NCI-H1694 (cell line): ENCODE results near the gene GTF2H3.
"Not testable (repeated sequence)": the region's sequence is repeated elsewhere in the genome, so short reads cannot be mapped to it uniquely, and the experiment has no call there.

Source experiments
- DNase-seq: peaks from one replicate; lab custom pipeline; 2025; lab: John Stamatoyannopoulos, UW

GTF2H3 gene

DNA sequence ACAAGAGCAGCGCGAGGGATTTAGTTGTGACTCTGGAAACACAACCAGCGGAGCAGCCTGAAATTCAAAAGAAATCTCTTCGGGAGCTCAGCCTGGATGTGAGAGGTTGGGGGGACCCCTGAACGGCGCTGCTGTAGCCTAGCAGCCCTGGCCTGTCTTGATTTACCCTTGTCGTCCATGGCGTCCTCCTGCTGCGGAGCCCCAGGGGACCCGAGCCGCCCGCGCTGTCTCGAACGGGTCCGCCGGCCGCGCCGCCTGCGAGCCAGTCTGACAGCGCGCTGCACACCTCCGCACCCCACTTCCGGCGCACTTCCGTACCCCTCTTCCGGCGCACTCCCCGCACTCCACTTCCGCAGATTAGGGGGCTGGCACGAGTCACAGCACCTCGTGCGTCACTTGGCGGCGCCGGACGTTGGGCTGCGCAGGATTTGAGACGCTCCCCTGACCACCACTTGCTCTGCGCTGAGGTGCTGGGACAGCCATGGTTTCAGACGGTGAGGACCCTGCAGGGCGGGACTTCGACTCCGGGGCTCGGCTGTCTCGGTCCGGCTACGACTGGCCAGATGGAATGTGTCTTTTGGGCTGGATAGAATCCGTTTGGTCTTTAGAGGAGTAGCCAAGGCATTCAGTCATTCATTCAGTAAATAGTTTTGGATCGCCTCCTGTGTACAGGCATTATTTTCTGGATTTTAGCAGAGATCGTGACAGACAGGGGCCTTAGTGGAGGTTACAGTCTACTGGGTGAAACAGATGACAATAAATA lies at the start of gene GTF2H3, which contains the start of gene EIF2B1:
Gene GTF2H3, plus strand, starts transcription at position 451 of the 763 bp plus-strand sequence. Its CDS starts 31 bp downstream, at position 482.
Gene EIF2B1, minus strand, starts transcription at position 308 of the 763 bp plus-strand sequence. Its CDS starts 129 bp downstream, at position 179.
- DNase-seq: peak; percentile 88

DNA sequence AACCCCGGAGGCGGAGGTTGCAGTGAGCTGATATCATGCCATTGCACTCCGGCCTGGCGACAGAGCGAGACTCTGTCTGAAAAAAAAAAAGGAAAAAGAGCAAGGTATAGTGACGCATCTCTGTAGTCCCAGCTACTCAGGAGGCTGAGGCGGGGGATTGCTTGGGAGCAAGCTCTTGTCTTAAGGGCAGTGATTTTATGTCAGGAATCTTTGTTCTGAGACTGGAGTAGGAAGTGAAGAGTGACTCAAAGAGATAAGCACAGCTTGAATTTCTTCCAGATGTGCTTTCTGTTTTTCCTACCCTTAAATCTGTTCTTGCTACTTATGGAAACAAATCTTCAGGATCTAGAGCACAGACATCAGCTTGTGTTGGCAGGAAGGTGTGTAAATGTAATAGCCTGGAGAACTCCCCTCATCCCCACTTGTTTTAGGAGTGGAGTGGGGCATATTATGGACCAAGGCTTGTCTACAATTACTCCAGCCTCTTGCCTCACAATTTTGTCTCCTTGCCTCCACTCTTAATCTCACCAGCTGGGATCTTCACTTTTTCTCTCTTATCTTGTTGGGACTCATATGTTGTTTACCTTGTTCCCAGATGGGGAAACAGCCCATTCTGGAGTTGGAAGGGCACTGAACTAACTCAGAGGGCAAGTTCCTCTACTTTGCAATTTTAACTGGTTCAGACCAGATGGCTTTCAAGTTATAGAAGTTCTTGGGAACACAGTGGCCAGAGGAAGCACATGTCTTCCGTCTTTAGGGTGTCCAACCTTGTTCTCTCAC lies 41.7 kb upstream of the GTF2H3 start:
- DNase-seq: no peak

DNA sequence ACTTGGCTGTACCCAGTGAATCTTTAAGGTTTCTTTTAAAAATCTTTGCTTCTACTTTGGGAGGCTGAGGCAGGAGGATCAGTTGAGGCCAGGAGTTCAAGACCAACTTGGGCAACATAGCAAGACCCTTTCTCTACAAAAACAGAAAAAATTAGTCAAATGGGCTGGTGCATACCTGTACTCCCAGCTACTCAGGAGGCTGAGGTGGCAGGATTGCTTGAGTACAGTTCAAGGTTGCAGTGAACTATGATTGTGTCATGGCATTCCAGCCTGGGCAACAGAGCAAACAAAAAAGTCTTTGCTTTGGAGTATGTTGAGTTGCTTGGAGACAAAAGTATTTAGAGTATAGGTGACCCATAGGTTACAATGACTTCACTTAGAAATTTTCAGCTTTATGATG lies 37.9 kb upstream of the GTF2H3 start:
- no peak for DNase-seq

DNA sequence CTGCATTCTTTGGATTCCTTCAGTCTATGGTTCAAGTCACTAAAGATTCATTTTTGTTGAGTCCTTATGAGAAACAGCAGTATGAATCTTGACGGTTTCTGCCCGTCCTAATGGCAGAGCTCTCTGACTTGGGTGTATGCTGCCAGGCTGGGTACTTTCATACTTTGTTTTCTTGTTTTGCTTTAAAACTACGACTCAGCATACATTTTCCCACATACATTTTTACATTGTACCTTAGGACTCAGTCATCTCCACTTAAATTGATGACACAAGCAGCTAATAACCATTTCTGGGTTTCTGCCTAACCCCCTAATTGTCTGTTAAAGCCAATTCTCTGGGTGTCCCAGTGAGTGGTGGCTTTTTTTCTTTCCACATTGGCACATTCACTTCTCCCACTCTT lies 36.5 kb upstream of the GTF2H3 start:
- DNase-seq: no peak

DNA sequence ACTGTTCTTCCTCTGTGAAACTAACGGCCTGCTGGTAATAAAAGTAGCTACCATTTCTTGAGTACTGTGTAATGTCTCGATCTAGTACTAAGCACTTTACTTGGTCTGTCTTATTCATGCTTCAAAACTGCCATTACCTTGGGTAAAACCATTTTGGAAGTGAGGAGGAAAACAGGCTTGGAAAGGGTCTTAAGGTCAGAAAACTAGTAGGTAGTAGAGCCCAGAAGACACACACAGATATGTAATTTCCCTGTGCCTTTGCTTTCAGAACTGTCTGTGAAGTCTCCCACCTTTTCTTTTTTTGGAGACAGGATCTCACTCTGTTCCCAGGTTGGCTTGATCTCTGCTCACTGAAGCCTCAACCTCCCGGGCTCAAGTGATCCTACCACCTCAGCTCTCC lies 35.1 kb upstream of the GTF2H3 start:
- DNase-seq: no peak

DNA sequence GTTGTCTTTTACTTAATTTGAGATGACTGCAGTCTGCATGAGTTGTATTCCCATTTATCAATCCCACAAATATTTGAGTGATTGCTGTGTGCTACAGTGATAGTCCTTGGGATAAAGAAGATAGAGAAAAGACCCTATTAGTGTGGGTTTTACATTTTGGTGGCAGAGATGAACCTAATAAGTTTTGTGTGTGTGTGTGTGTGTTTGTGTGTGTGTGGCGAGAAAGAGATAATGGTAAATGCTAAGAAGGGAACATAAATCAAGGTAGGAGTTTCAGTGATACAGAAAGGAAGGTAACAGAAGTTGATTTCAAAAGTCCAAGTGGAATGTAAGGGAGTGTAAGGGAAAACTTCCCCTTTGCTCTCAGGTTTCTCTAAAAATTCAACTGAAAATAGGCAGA lies 34.3 kb upstream of the GTF2H3 start:
- DNase-seq: no peak

DNA sequence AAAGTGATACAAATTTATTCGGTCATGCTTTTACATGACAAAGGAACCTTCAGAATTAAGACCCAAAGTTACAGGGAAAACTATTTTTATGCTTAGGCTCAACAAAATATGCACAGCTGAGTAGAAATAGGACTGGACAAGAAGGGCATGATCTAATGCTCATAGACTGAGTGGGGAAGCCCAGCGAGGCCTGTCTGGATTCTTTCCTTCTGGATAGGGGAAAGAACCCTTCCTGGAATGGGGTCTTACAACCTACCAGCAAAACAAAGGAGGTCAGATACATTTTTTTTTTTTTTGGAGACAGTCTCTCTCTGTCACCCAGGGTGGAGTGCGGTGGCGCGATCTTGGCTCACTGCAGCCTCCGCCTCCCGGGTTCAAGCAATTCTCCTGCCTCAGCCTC lies 33.9 kb upstream of the GTF2H3 start:
- no peak for DNase-seq

DNA sequence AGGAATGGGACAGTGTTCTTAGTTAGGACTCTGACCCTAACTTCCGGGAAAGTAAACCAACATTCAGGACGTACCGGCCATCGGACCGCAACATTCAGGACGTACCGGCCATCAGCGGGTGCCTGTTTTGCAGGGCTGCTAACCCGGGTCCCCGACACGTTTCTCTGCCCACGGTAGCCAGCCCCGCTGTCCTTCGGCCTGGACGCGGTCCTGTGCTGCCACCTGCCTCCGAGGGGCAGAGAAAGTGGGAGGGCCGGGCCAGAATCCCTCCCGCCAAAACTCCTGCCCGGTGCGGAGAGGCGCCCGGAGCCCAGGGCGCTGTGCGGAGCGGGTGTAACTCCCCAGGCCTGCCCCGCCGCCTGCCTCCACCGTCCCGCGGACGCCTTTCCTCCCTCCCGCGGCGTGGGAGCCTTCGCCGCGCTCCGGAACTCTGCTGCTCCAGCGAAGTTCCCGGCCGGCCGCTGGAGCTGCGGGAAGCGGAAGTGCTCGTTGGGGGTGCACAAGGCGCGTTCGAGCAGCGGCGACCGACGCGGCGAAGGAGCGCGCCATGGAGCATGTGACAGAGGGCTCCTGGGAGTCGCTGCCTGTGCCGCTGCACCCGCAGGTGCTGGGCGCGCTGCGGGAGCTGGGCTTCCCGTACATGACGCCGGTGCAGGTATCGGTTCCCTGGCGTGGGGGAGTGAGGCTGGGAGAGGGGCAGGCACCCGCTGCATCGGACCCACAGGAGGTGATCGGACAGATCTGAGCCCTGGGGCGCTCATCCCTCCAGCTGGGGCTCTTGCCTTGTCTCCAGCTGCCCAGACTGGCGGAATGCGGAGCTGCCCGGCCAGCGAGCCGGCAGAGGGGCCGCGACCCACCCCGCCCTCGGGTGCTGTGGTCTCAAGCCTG lies 31.8 kb upstream of the GTF2H3 start, which contains the start of gene DDX55:
Gene DDX55, plus strand, starts transcription at position 498 of the 888 bp plus-strand sequence. Its CDS starts 50 bp downstream, at position 548.
- DNase-seq: peak; percentile 35

DNA sequence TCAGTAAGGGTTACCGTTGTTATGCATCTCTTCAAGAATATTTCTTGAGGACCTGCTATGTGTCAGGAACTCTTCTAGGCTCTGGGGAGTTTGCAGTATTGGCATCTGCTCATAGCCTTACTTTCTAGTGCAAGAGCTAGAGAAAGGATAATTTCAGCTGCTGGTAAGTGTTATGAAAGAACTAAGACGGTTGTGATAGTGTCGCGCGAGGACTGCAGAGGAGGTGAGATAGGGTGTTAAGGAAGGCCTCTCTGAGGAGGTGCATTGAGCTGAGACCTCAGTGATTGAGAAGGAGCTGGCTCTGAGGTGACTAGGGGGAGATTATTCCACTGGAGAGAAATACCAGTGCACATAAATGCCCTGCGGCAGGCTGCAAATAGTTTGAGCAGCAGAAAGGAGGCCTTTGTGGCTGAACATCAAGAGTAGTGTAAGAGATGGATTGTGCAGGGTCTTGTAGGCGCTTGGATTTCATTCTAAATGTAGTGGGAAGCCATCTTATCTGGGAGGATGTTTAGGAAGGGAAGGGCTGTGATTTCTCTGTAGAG lies 30.9 kb upstream of the GTF2H3 start:
- no peak for DNase-seq

DNA sequence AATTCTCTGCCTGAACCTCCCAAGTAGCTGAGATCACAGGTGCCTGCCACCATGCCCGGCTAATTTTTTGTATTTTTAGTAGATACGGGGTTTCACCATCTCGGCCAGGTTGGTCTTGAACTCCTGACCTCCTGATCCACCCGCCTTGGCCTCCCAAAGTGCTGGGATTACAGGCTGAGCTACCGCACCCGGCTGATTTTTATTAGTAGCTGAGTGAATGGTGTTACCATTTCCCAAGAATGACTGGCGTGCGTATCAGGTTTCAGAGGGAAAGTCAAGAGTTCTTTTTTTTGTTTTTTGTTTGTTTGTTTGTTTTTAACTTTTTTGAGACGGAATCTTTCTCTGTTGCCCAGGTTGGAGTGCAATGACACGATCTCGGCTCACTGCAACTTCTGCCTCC lies 30.1 kb upstream of the GTF2H3 start:
- not testable (repeated sequence) for DNase-seq

DNA sequence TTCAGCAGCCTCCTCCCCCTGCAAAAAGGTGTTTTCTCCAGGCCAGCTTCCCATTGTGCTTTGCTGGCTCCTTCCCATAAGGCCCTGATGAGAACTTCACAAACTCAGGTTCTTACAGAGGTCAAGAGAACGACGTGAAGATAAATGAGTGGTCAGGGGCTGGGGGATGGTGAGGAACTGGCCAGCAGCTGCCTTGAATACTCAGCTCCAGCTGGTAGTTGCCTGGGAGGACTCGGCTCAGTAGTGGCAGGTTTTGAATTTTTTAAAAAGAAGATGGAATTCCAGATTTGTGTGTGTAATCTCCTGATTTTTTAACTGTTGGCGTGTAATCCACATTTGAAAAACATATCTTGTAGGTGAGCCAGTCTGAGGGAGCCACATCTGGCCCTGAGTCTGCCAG lies 25.9 kb upstream of the GTF2H3 start:
- DNase-seq: no peak

DNA sequence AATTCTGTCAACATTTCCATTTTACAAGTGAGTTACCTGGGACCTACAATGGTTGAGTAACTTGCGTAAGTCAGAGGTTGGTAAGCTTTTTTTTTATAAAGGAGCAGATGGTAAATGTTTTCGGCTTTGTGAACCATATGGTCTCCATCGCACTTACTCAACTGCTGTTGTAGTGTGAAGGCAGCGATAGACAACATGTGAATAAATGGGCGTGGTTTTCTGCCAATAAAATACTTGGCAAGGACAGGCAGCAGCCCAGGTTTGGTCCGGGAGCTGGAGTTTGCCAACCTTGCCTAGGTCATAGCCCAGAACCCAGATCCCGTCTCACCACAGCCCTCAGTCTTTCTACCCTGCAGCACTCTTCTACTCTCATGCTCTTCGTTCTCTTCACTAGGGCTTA lies 25.4 kb upstream of the GTF2H3 start:
- peak; percentile 90 for DNase-seq

DNA sequence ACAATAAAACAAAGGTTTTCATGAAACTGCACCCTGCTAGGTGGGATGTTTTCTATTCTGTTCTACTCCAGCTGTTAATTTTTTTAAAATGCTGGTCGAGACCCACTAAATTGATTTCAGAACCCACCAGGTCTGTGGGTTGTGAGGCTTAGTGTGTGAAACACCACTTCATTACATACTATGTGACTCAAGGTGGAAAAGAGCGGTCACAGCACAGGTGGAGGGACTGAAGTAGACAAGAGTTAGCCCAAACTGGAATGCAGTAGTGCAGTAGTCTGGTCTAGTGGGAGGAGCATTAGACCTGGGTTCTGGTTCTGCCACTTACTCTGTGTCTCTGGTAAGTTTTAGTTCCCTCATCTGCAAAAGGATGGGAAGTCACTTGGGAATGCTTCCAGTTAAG lies 19.5 kb upstream of the GTF2H3 start:
- no peak for DNase-seq

DNA sequence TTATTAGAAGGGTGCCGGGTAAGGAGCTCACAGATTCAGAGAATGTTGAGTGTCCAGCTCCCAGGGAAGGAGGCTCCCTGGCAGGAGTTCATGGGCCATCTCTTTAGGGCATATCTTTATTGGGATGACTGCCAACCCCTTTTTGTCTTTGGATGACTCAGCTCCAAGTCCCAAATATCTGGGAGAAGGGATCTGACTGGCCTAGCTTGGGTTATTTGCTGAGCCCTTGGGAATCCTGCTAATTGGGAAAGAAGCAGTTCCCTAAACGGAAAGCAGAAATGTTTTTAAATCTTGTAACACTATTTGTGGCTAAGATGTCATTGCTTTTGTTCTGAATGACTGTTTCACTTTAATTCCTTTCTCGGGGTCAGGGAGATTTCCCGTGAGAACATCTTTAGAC lies 19.1 kb upstream of the GTF2H3 start:
- DNase-seq: no peak

DNA sequence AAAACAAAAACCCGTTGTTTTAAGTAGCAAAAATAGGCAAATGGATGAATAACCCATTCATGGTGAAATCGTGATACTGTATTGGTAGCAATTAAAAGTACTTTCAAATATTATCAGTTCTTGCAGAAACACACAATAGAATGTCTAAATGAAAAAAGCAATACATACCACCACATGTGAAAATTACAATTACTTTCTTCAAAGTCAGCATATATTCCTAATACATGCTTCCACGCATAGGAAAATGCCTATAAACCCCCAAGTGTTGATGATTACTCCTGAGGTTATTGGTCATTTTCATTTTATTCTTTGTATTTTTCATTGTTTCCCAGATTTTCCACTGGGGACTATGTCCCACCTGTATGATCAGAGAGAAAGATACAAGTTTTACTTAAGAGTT lies 16.5 kb upstream of the GTF2H3 start:
- no peak for DNase-seq

DNA sequence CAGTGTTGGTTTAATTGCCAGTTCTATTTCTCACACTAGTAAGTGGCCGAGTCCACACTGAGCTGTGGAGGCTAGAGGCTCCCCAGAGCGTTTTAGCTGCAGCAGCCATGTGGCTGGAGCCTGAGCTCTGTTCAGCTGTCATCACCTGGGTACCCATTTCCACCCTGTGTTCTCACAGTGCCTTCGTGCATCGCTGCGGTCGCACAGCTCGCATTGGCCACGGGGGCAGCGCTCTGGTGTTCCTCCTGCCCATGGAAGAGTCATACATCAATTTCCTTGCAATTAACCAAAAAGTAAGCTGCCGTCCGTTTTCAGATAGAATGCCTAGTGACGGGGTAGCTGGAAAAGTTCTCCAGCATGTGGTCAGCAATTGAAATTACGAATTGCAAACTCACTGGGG lies 16.0 kb upstream of the GTF2H3 start:
- no peak for DNase-seq

DNA sequence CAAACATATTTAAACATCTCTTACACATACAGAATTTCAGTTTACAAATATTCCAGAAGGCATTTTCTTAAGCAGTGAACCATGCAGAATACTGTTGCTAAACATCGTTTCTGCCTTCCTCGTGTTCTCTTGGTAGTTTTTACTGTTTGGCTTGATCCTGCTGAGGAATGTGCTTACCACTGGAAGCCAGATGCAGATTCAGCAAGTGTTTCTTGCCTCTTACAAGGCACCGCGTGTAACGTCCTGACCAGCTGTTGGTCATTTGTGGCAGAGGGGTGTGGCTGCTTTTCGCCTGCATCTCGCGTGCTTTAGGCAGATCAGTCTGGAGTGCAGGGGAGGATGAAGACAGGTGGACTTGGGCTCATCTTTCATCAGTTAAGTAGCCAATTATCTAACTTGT lies 12.5 kb upstream of the GTF2H3 start:
- DNase-seq: no peak

DNA sequence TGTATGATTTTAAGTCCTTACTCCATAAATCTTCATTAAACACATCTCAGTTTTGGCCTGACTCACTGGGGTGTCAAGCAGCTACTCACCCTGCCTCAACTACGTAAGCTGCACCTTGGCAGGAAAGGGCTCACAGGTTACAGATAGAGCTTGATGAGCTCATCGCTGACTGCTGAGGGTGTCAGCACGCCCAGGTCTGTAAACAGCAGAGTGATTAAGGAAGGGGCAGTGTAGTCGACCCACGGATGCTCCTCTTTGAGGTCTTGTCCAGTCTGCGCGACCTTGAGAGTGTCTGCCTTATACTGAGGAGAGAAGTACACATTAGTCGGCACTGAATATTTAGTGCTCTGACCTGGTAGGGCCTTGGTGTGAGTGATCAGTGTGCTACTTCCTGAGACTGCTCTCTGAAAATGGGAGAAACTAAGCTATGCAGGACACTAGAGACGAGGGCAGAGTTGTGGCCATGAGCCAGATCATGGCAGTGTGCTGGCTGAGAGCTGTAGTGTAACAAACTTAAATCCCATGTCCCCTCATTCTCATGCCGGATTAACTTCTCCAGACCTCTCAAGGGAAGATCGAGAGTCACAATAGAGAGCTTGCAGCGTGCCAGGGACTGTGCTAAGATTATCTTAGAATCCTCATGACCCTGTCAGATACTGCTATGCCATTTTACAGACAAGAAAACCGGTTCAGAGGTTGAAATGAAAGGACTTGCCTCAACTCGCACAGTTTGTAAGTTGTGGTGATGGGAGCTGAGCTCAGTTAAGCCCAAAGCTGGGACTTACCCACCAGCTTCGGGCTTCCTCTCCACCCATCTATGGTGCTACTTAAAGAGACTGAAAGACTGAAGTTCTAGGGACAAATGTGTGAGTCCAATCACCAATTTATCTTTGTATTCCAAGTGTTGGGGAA lies 11.8 kb upstream of the GTF2H3 start:
- DNase-seq: no peak

DNA sequence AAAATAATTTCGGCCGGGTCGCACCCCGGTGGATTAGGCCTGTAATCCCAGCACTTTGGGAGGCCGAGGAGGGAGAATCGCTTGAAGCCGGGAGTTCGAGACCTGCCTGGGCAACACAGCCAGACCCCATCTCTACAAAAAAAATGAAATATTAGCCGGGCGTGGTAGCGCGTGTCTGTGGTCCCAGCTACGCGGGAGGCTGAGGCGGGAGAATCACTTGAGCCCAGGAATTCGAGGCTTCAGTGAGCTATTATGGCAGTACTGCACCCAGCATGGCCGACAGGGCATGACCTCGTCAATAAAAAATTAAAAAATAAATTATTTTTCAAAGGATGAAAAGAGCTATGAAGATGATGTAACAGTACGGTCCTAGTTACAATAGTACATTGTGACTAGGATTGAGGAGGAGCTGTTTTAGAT lies 523 bp downstream of the GTF2H3 start:
- DNase-seq: no peak

DNA sequence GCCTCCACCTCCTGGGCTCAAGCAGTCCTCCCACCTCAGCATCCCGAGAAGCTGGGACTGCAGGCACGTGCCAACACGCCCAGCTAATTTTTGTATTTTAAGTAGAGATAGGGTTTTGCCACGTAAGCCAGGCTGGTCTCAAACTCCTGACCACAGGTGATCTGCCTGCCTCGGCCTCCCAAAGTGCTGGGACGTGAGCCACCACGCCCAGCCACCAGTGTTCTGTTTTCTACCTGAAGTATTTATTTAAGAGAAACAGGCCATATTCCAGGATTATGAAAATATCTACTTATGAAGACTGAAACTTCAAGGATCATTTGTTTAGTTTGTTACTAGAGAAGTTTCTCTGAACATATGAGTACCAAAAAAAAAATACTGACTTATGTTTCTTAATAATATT lies 10.3 kb downstream of the GTF2H3 start:
- DNase-seq: no peak

DNA sequence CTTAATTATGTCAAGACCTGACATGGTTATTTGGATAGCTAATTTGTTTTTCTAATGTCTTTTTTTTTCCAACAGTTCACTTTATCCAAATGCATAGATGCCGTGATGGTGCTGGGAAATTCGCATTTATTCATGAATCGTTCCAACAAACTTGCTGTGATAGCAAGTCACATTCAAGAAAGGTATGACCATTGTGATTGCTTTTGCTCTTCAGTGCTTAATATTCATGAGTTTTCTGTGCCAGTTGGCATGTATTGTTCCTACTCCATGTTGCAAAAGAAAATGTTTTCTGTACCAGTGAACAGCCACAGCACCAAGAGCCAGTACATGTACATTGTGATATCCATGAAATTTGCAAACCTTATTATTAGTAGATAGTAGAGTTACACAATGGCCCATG lies 11.8 kb downstream of the GTF2H3 start:
- no peak for DNase-seq
